ENCODE data around the gene RO60. TPM values are rescaled to one million over a fixed set of nuclear protein-coding genes. Genes with fewer than 3 reads are reported as not detected.
A peak's percentile ranks its signal among the peaks of the same experiment; 100 is the strongest.

The RO60 gene
- total and polyA plus RNA-seq, 5 experiments from 2014 or later, result 67.5 to 128 (median 89.4) TPM

GRCh38 chr1:193066606-193067005 is 7.2 kb downstream of the RO60 start:
- no peaks in the 10 kb centered on the region for H3K9me3 Mint-ChIP-seq
- no peak for DNase-seq

GRCh38 chr1:193068013-193068412 is 8.6 kb downstream of the RO60 start:
- H3K36me3 Mint-ChIP-seq, result peaks cover 0 to 13% (median 0%) of the 10 kb centered on the region in 3 donors
- H3K9me3 Mint-ChIP-seq, result no peaks in the 10 kb centered on the region
- H3K4me3 Mint-ChIP-seq, result no peak overlapping the region
- H3K4me1 Mint-ChIP-seq, result peaks cover 27 to 73% (median 65%) of the 10 kb centered on the region in 4 donors
- no peaks in the 10 kb centered on the region for H3K27me3 Mint-ChIP-seq
- peak overlapping the region in 9 of 10 donors; percentile 44 to 89 (median 73) for H3K27ac Mint-ChIP-seq
- DNase-seq (no peak), ATAC-seq (no peak)
- POLR2A ChIA-PET, result interaction anchor here (0.9 kb wide), 1 partner anchor 54 kb away, joined by 3 read pairs; the partner anchor contains the start of gene CDC73

More at GRCh38 chr1:193066606-193067005, 7.2 kb downstream of the RO60 start:
- Mint-ChIP-seq H3K36me3 (peaks cover 0 to 6% (median 2%) of the 10 kb centered on the region in 3 donors), H3K27me3 (no peaks in the 10 kb centered on the region), H3K4me1 (peaks cover 25 to 77% (median 65%) of the 10 kb centered on the region in 4 donors), H3K27ac (peak overlapping the region in 9 of 10 donors; percentile 27 to 77 (median 48)), H3K4me3 (no peak overlapping the region)
- ATAC-seq, result no peak
- POLR2A ChIA-PET, result no interaction called here

- peak; percentile 22 to 46 for ATAC-seq
- H3K4me3 Mint-ChIP-seq, result peak overlapping the region in 6 of 10 donors; percentile 2 to 42 (median 18)
- H3K36me3 Mint-ChIP-seq, result peaks cover 0 to 21% (median 2%) of the 10 kb centered on the region in 3 donors
- DNase-seq, result peak in 1 of 10 donors; percentile 12
- peaks cover 27 to 64% (median 53%) of the 10 kb centered on the region in 4 donors for H3K4me1 Mint-ChIP-seq
- peak overlapping the region; percentile 61 to 83 (median 76) for H3K27ac Mint-ChIP-seq
- POLR2A ChIA-PET, result interaction anchor here (0.6 to 0.8 kb wide), 4 partner anchors 11 to 577 kb away, joined by 3 to 8 read pairs (median 4); partner anchors contain the start of genes RO60 and UCHL5
- H3K9me3 Mint-ChIP-seq, result no peaks in the 10 kb centered on the region
- H3K27me3 Mint-ChIP-seq, result no peaks in the 10 kb centered on the region
Observed at GRCh38 chr1:193069748-193070385, 10.5 kb downstream of the RO60 start.

- H3K4me3 Mint-ChIP-seq, result peak overlapping the region in 7 of 10 donors; percentile 2 to 42 (median 13)
- peaks cover 25 to 62% (median 48%) of the 10 kb centered on the region in 4 donors for H3K4me1 Mint-ChIP-seq
- H3K36me3 Mint-ChIP-seq, result peaks cover 0 to 21% (median 2%) of the 10 kb centered on the region in 3 donors
- no peaks in the 10 kb centered on the region for H3K27me3 Mint-ChIP-seq
- H3K27ac Mint-ChIP-seq, result peak overlapping the region; percentile 61 to 83 (median 76)
- peak; percentile 30 to 41 for ATAC-seq
- POLR2A ChIA-PET, result interaction anchor here (0.6 to 0.8 kb wide), 2 partner anchors 11 to 49 kb away, joined by 3 read pairs; partner anchors contain the start of genes RO60 and UCHL5
- DNase-seq, result peak in 3 of 10 donors; percentile 8 to 29 (median 12)
- no peaks in the 10 kb centered on the region for H3K9me3 Mint-ChIP-seq
Observed at GRCh38 chr1:193070386-193070753, 11.0 kb downstream of the RO60 start.

GRCh38 chr1:193070942-193071341 is 11.5 kb downstream of the RO60 start:
- ATAC-seq, result peak; percentile 65 to 72
- peaks cover 20 to 61% (median 45%) of the 10 kb centered on the region in 4 donors for H3K4me1 Mint-ChIP-seq

GRCh38 chr1:193077991-193078390 is 18.6 kb downstream of the RO60 start:
- H3K27me3 Mint-ChIP-seq, result no peaks in the 10 kb centered on the region
- peaks cover 6 to 67% (median 35%) of the 10 kb centered on the region in 3 donors for H3K36me3 Mint-ChIP-seq
- no peaks in the 10 kb centered on the region for H3K9me3 Mint-ChIP-seq
- ATAC-seq (no peak), DNase-seq (no peak)
- H3K4me3 Mint-ChIP-seq, result no peak overlapping the region
- peak overlapping the region in 1 of 10 donors; percentile 15 for H3K27ac Mint-ChIP-seq
- POLR2A ChIA-PET, result no interaction called here
- H3K4me1 Mint-ChIP-seq, result peaks cover 0 to 12% (median 3%) of the 10 kb centered on the region in 4 donors

More at GRCh38 chr1:193070942-193071341, 11.5 kb downstream of the RO60 start:
- Mint-ChIP-seq H3K27me3 (no peaks in the 10 kb centered on the region), H3K9me3 (no peaks in the 10 kb centered on the region), H3K36me3 (peaks cover 0 to 25% (median 6%) of the 10 kb centered on the region in 3 donors), H3K4me3 (peak overlapping the region in 6 of 10 donors; percentile 31 to 52 (median 38)), H3K27ac (peak overlapping the region; percentile 41 to 88 (median 78))
- POLR2A ChIA-PET, result interaction anchor here (0.8 kb wide), 1 partner anchor 12 kb away, joined by 3 read pairs; the partner anchor contains the start of genes RO60 and UCHL5
- DNase-seq, result no peak

GRCh38 chr1:193079187-193079586 is 19.8 kb downstream of the RO60 start:
- no peak overlapping the region for H3K4me3 Mint-ChIP-seq
- H3K27ac Mint-ChIP-seq, result no peak overlapping the region
- no peak for DNase-seq
- no peak for ATAC-seq
- no peaks in the 10 kb centered on the region for H3K27me3 Mint-ChIP-seq
- POLR2A ChIA-PET, result no interaction called here
- H3K9me3 Mint-ChIP-seq, result no peaks in the 10 kb centered on the region
- peaks cover 0 to 11% (median 4%) of the 10 kb centered on the region in 4 donors for H3K4me1 Mint-ChIP-seq
- H3K36me3 Mint-ChIP-seq, result peaks cover 6 to 74% (median 45%) of the 10 kb centered on the region in 3 donors

- DNase-seq, result no peak
- POLR2A ChIA-PET, result no interaction called here
- H3K4me3 Mint-ChIP-seq, result no peak overlapping the region
- ATAC-seq, result no peak
- H3K4me1 Mint-ChIP-seq, result peaks cover 0 to 2% (median 0%) of the 10 kb centered on the region in 4 donors
- H3K36me3 Mint-ChIP-seq, result peaks cover 7 to 66% (median 32%) of the 10 kb centered on the region in 3 donors
- peak overlapping the region in 3 of 10 donors; percentile 44 to 63 (median 49) for H3K27ac Mint-ChIP-seq
- no peaks in the 10 kb centered on the region for H3K27me3 Mint-ChIP-seq
- H3K9me3 Mint-ChIP-seq, result no peaks in the 10 kb centered on the region
Observed at GRCh38 chr1:193083365-193084088, 24.1 kb downstream of the RO60 start.

GRCh38 chr1:193085263-193085662 is 25.9 kb downstream of the RO60 start:
- H3K9me3 Mint-ChIP-seq, result no peaks in the 10 kb centered on the region
- H3K27ac Mint-ChIP-seq, result peak overlapping the region in 2 of 10 donors; percentile 24 to 53
- ATAC-seq (no peak), DNase-seq (no peak)
- H3K27me3 Mint-ChIP-seq, result no peaks in the 10 kb centered on the region
- no peak overlapping the region for H3K4me3 Mint-ChIP-seq
- H3K4me1 Mint-ChIP-seq, result peaks cover 0 to 2% (median 0%) of the 10 kb centered on the region in 4 donors
- POLR2A ChIA-PET, result no interaction called here
- peaks cover 7 to 61% (median 24%) of the 10 kb centered on the region in 3 donors for H3K36me3 Mint-ChIP-seq

- Mint-ChIP-seq H3K4me3 (no peak overlapping the region), H3K36me3 (peaks cover 7 to 59% (median 24%) of the 10 kb centered on the region in 3 donors), H3K27me3 (no peaks in the 10 kb centered on the region), H3K4me1 (peaks cover 0 to 2% (median 0%) of the 10 kb centered on the region in 4 donors), H3K9me3 (no peaks in the 10 kb centered on the region), H3K27ac (no peak overlapping the region)
- POLR2A ChIA-PET, result no interaction called here
- no peak for ATAC-seq
- DNase-seq, result no peak
Observed at GRCh38 chr1:193086342-193086741, 26.9 kb downstream of the RO60 start.

- Mint-ChIP-seq H3K4me1 (peaks cover 0 to 2% (median 0%) of the 10 kb centered on the region in 4 donors), H3K9me3 (no peaks in the 10 kb centered on the region), H3K4me3 (no peak overlapping the region), H3K27ac (peak overlapping the region in 4 of 10 donors; percentile 12 to 80 (median 42)), H3K36me3 (peaks cover 7 to 49% (median 16%) of the 10 kb centered on the region in 3 donors), H3K27me3 (no peaks in the 10 kb centered on the region)
- POLR2A ChIA-PET, result interaction anchor here (0.7 kb wide), 1 partner anchor 1560 kb away, joined by 6 read pairs; no protein-coding TSS in a partner anchor
- no peak for ATAC-seq
- no peak for DNase-seq
Observed at GRCh38 chr1:193087893-193088292, 28.5 kb downstream of the RO60 start.

- ATAC-seq (no peak), DNase-seq (no peak)
- no peak overlapping the region for H3K4me3 Mint-ChIP-seq
- peaks cover 0 to 45% (median 6%) of the 10 kb centered on the region in 3 donors for H3K36me3 Mint-ChIP-seq
- H3K4me1 Mint-ChIP-seq, result no peaks in the 10 kb centered on the region
- H3K27ac Mint-ChIP-seq, result peak overlapping the region in 2 of 10 donors; percentile 21 to 36
- no peaks in the 10 kb centered on the region for H3K27me3 Mint-ChIP-seq
- no peaks in the 10 kb centered on the region for H3K9me3 Mint-ChIP-seq
- POLR2A ChIA-PET, result no interaction called here
Observed at GRCh38 chr1:193090865-193091264, 31.5 kb downstream of the RO60 start.
